ENCODE results near the gene ANKRD36C. TPM values are rescaled to one million over a fixed set of nuclear protein-coding genes. Genes with fewer than 3 reads are reported as not detected.
"Not testable (repeated sequence)": the region's sequence is repeated elsewhere in the genome, so short reads cannot be mapped to it uniquely, and the experiment has no call there.

Gene ANKRD36C
- polyA plus RNA-seq, 1 donor (not counting 4 experiments of a cell fraction or from before 2014, with no cell fraction given), result 7.4 TPM

GRCh38 chr2:96027725-96028325 is 36.2 kb upstream of the ANKRD36C start:
- H3K4me2 ChIP-seq (ENCODE audit: control insufficient read depth, extremely low read depth, insufficient read depth, low read depth, low read length); dilution Hi-C loops (cut with MboI; ENCODE audit: extremely low pct_ligation_motif_present, low sequenced_read_pairs); H3K36me3 ChIP-seq (ENCODE audit: control insufficient read depth in 2 of 2, extremely low read depth in 1 of 2, insufficient read depth in 2 of 2, low read length in 2 of 2); H2AFZ ChIP-seq (ENCODE audit: control insufficient read depth, low read length); H3K9ac ChIP-seq (ENCODE audit: control insufficient read depth, extremely low read depth, insufficient read depth, low read length); H3K4me1 ChIP-seq (ENCODE audit: control insufficient read depth, extremely low read depth, insufficient read depth, low read length); FAIRE-seq; H3K9me3 ChIP-seq (ENCODE audit: control insufficient read depth, low read depth, low read length); H4K20me1 ChIP-seq (ENCODE audit: control insufficient read depth, extremely low read depth, insufficient read depth, low read length); H3K79me2 ChIP-seq (ENCODE audit: control insufficient read depth, insufficient read depth, low read length); H3K4me3 ChIP-seq (ENCODE audit: control insufficient read depth in 2 of 3, extremely low read depth in 1 of 3, insufficient read depth in 2 of 3, low read depth in 1 of 3, low read length in 3 of 3); H3K27me3 ChIP-seq (ENCODE audit: control insufficient read depth, extremely low read depth, insufficient read depth, low read length); H3K9me1 ChIP-seq (ENCODE audit: control insufficient read depth, extremely low read depth, insufficient read depth, low read length); DNase-seq (ENCODE audit: low read depth, low spot score); H3K27ac ChIP-seq (ENCODE audit: control insufficient read depth, insufficient read depth, low read length): not testable (repeated sequence)

GRCh38 chr2:96025755-96026154 is 34.1 kb upstream of the ANKRD36C start:
- H3K9ac ChIP-seq (ENCODE audit: control insufficient read depth, extremely low read depth, insufficient read depth, low read length); H3K79me2 ChIP-seq (ENCODE audit: control insufficient read depth, insufficient read depth, low read length); FAIRE-seq; H2AFZ ChIP-seq (ENCODE audit: control insufficient read depth, low read length); H3K4me2 ChIP-seq (ENCODE audit: control insufficient read depth, extremely low read depth, insufficient read depth, low read depth, low read length); H3K27ac ChIP-seq (ENCODE audit: control insufficient read depth, insufficient read depth, low read length); H4K20me1 ChIP-seq (ENCODE audit: control insufficient read depth, extremely low read depth, insufficient read depth, low read length); H3K4me1 ChIP-seq (ENCODE audit: control insufficient read depth, extremely low read depth, insufficient read depth, low read length); DNase-seq (ENCODE audit: low read depth, low spot score); H3K27me3 ChIP-seq (ENCODE audit: control insufficient read depth, extremely low read depth, insufficient read depth, low read length); H3K9me1 ChIP-seq (ENCODE audit: control insufficient read depth, extremely low read depth, insufficient read depth, low read length); dilution Hi-C loops (cut with MboI; ENCODE audit: extremely low pct_ligation_motif_present, low sequenced_read_pairs); H3K4me3 ChIP-seq (ENCODE audit: control insufficient read depth in 2 of 3, extremely low read depth in 1 of 3, insufficient read depth in 2 of 3, low read depth in 1 of 3, low read length in 3 of 3); H3K9me3 ChIP-seq (ENCODE audit: control insufficient read depth, low read depth, low read length); H3K36me3 ChIP-seq (ENCODE audit: control insufficient read depth in 2 of 2, extremely low read depth in 1 of 2, insufficient read depth in 2 of 2, low read length in 2 of 2): not testable (repeated sequence)

- no peaks in the 10 kb centered on the region for H3K79me2 ChIP-seq (ENCODE audit: control insufficient read depth, insufficient read depth, low read length)
- FAIRE-seq (no peak), DNase-seq (ENCODE audit: low read depth, low spot score) (no peak)
- H3K27me3 ChIP-seq (ENCODE audit: control insufficient read depth, extremely low read depth, insufficient read depth, low read length), result no peaks in the 10 kb centered on the region
- H4K20me1 ChIP-seq (ENCODE audit: control insufficient read depth, extremely low read depth, insufficient read depth, low read length), result no peaks in the 10 kb centered on the region
- no peaks in the 10 kb centered on the region for H3K9me3 ChIP-seq (ENCODE audit: control insufficient read depth, low read depth, low read length)
- dilution Hi-C loops (cut with MboI; ENCODE audit: extremely low pct_ligation_motif_present, low sequenced_read_pairs), result no loop called here
- H3K4me1 ChIP-seq (ENCODE audit: control insufficient read depth, extremely low read depth, insufficient read depth, low read length), result no peaks in the 10 kb centered on the region
- no peaks in the 10 kb centered on the region for H3K36me3 ChIP-seq (ENCODE audit: control insufficient read depth in 2 of 2, extremely low read depth in 1 of 2, insufficient read depth in 2 of 2, low read length in 2 of 2)
- H2AFZ ChIP-seq (ENCODE audit: control insufficient read depth, low read length), result no peak overlapping the region
- H3K9me1 ChIP-seq (ENCODE audit: control insufficient read depth, extremely low read depth, insufficient read depth, low read length), result no peaks in the 10 kb centered on the region
- no peak overlapping the region for H3K4me2 ChIP-seq (ENCODE audit: control insufficient read depth, extremely low read depth, insufficient read depth, low read depth, low read length)
- H3K27ac ChIP-seq (ENCODE audit: control insufficient read depth, insufficient read depth, low read length), result no peak overlapping the region
- TF ChIP-seq EZH2 (IDR thresholded peaks at IDR 0.05; ENCODE audit: low read length) (no peak), CTCF (optimal IDR thresholded peaks at IDR 0.05 in 1 of 3, IDR thresholded peaks at IDR 0.05 in 1 of 3, conservative IDR thresholded peaks at IDR 0.05 in 1 of 3; ENCODE audit: extremely low read depth in 1 of 3, insufficient read depth in 2 of 3, low read length in 3 of 3) (no peak)
- no peak overlapping the region for H3K4me3 ChIP-seq (ENCODE audit: control insufficient read depth in 2 of 3, extremely low read depth in 1 of 3, insufficient read depth in 2 of 3, low read depth in 1 of 3, low read length in 3 of 3)
- no peak overlapping the region for H3K9ac ChIP-seq (ENCODE audit: control insufficient read depth, extremely low read depth, insufficient read depth, low read length)
Observed at GRCh38 chr2:96025194-96025492, 33.5 kb upstream of the ANKRD36C start.

Measured in keratinocyte (primary cell).